Caco-2 (cell line): ENCODE measurements around the gene NMNAT3. TPM values are rescaled to one million over a fixed set of nuclear protein-coding genes. Genes with fewer than 3 reads are reported as not detected.
A peak's percentile ranks its signal among the peaks of the same experiment; 100 is the strongest.

Experiments used
- BruUV-seq: library from RNA; stranded (reverse); fragments of 400-500 nt; replicated peaks from 2 replicates; lab custom pipeline; 2021; lab: Mats Ljungman, UMichigan
- CTCF ChIA-PET: fragments of 300-600 bp; sonication (Branson Sonifier 250); formaldehyde crosslinking; loops from one replicate; lab custom pipeline; 2022; ENCODE audit warnings: antibody characterized with exemption; lab: Charles Lee
- POLR2A ChIA-PET: fragments of 300-600 bp; sonication (Branson Sonifier 250); formaldehyde crosslinking; loops from one replicate; lab custom pipeline; 2022; ENCODE audit warnings: antibody characterized with exemption; lab: Charles Lee
- DNase-seq, 2 experiments: peaks; one replicate each; pipeline versions ENCODE4 v3.0.0 to v3.0.0-alpha.2; 2020 to 2022
- H3K27me3 ChIP-seq: replicated peaks from 2 replicates; pipeline ENCODE4 v1.6.0; 2011; ENCODE audit warnings: low read length; ENCODE audit not compliant: control insufficient read depth, insufficient read depth
- H3K36me3 ChIP-seq: 2 replicates; pipeline ENCODE4 v1.5.1; 2011; ENCODE audit warnings: low read length; ENCODE audit not compliant: control insufficient read depth, insufficient read depth
- H3K4me1 ChIP-seq: fragments of 250-450 bp; sonication (Bioruptor Pico); 2 replicates; pipeline ENCODE4 v1.5.1; 2020; ENCODE audit warnings: mild to moderate bottlenecking
- H3K4me3 ChIP-seq: 2 replicates; pipeline ENCODE4 v1.5.1; 2011; ENCODE audit warnings: low read depth, mild to moderate bottlenecking, control low read depth, low read length
- H3K9me3 ChIP-seq: fragments of 250-450 bp; sonication (Bioruptor Pico); 2 replicates; pipeline ENCODE4 v1.5.1; 2020; ENCODE audit warnings: mild to moderate bottlenecking, moderate library complexity
- H3K27ac Mint-ChIP-seq: one replicate; pipeline ENCODE4 v1.8.0; 2022; ENCODE audit warnings: mixed read lengths; ENCODE audit not compliant: unreplicated experiment
- H3K27me3 Mint-ChIP-seq: one replicate; pipeline ENCODE4 v1.8.0; 2022; ENCODE audit warnings: mixed read lengths; ENCODE audit not compliant: insufficient read depth, unreplicated experiment
- H3K36me3 Mint-ChIP-seq: one replicate; pipeline ENCODE4 v1.8.0; 2022; ENCODE audit warnings: mild to moderate bottlenecking, mixed read lengths; ENCODE audit not compliant: insufficient read depth, unreplicated experiment
- H3K4me1 Mint-ChIP-seq: one replicate; pipeline ENCODE4 v1.8.0; 2022; ENCODE audit warnings: low read depth, mixed read lengths; ENCODE audit not compliant: unreplicated experiment
- H3K4me3 Mint-ChIP-seq: one replicate; pipeline ENCODE4 v1.8.0; 2022; ENCODE audit warnings: mild to moderate bottlenecking, moderate library complexity, mixed read lengths; ENCODE audit not compliant: unreplicated experiment
- H3K9me3 Mint-ChIP-seq: one replicate; pipeline ENCODE4 v1.8.0; 2022; ENCODE audit warnings: mixed read lengths; ENCODE audit not compliant: unreplicated experiment
- intact Hi-C: fragments of 100-400 bp; cut with micrococcal nuclease; formaldehyde crosslinking; loops from one replicate; pipeline ENCODE4 v1.10.0; 2022; ENCODE audit not compliant: unreplicated experiment
- total RNA-seq: library from RNA; stranded (reverse); gene quantifications from 2 replicates; pipeline ENCODE4 v1.2.3, GENCODE V29; 2022
- TF ChIP-seq, protein P1 (sequence below), 2 experiments: fragments of 200-600 bp in 1 of 2; IDR thresholded peaks; 1 replicate in 1 of 2; 2 replicates in 1 of 2; pipeline versions ENCODE4 v1.5.1 to v1.8.0; 2011 to 2022; ENCODE audit warnings: antibody characterized with exemption in 1 of 2, control low read depth in 1 of 2, inconsistent platforms in 1 of 2, low read depth in 1 of 2, low read length in 1 of 2, mild to moderate bottlenecking in 1 of 2, moderate library complexity in 1 of 2; ENCODE audit not compliant: insufficient read depth in 1 of 2, severe bottlenecking in 1 of 2, unreplicated experiment in 1 of 2

The NMNAT3 gene
- total RNA-seq, 1 experiment from 2014 or later = 17.6 TPM

GRCh38 chr3:139537795-139538621, 139.8 kb downstream of the NMNAT3 start:
- no peak overlapping the region for H3K4me3 ChIP-seq
- TF ChIP-seq, protein P1, sequence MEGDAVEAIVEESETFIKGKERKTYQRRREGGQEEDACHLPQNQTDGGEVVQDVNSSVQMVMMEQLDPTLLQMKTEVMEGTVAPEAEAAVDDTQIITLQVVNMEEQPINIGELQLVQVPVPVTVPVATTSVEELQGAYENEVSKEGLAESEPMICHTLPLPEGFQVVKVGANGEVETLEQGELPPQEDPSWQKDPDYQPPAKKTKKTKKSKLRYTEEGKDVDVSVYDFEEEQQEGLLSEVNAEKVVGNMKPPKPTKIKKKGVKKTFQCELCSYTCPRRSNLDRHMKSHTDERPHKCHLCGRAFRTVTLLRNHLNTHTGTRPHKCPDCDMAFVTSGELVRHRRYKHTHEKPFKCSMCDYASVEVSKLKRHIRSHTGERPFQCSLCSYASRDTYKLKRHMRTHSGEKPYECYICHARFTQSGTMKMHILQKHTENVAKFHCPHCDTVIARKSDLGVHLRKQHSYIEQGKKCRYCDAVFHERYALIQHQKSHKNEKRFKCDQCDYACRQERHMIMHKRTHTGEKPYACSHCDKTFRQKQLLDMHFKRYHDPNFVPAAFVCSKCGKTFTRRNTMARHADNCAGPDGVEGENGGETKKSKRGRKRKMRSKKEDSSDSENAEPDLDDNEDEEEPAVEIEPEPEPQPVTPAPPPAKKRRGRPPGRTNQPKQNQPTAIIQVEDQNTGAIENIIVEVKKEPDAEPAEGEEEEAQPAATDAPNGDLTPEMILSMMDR (IDR thresholded peaks at IDR 0.05; ENCODE audit: insufficient read depth in 1 of 2, low read depth in 1 of 2, low read length in 1 of 2, severe bottlenecking in 1 of 2, unreplicated experiment in 1 of 2) = no peak
- no peaks in the 10 kb centered on the region for H3K27me3 Mint-ChIP-seq
- BruUV-seq = no TSS peak
- peaks cover 19% of the 10 kb centered on the region for H3K4me1 ChIP-seq
- no peak for DNase-seq
- ChIA-PET CTCF (interaction anchor here (0.6 kb wide), 1 partner anchor 18 kb away, joined by 3 read pairs; no protein-coding TSS in a partner anchor), POLR2A (no interaction called here)
- no peaks in the 10 kb centered on the region for H3K36me3 ChIP-seq
- H3K4me3 Mint-ChIP-seq = no peak overlapping the region
- H3K27ac Mint-ChIP-seq = no peak overlapping the region
- intact Hi-C loops = no loop called here
- H3K27me3 ChIP-seq = no peaks in the 10 kb centered on the region
- no peaks in the 10 kb centered on the region for H3K9me3 Mint-ChIP-seq
- no peaks in the 10 kb centered on the region for H3K9me3 ChIP-seq
- peaks cover 14% of the 10 kb centered on the region for H3K4me1 Mint-ChIP-seq
- H3K36me3 Mint-ChIP-seq = no peaks in the 10 kb centered on the region

GRCh38 chr3:139537361-139537760, 140.4 kb downstream of the NMNAT3 start:
- DNase-seq = no peak
- Mint-ChIP-seq H3K27ac (no peak overlapping the region), H3K4me3 (no peak overlapping the region), H3K9me3 (no peaks in the 10 kb centered on the region), H3K27me3 (no peaks in the 10 kb centered on the region), H3K4me1 (peaks cover 17% of the 10 kb centered on the region), H3K36me3 (no peaks in the 10 kb centered on the region)
- ChIA-PET POLR2A (no interaction called here), CTCF (interaction anchor here (0.6 kb wide), 1 partner anchor 17 kb away, joined by 3 read pairs; no protein-coding TSS in a partner anchor)
- no TSS peak for BruUV-seq
- H3K9me3 ChIP-seq = no peaks in the 10 kb centered on the region
- H3K27me3 ChIP-seq = no peaks in the 10 kb centered on the region
- no peaks in the 10 kb centered on the region for H3K36me3 ChIP-seq
- H3K4me1 ChIP-seq = peaks cover 19% of the 10 kb centered on the region
- intact Hi-C loops = no loop called here
- TF ChIP-seq, protein P1 (IDR thresholded peaks at IDR 0.05; ENCODE audit: insufficient read depth in 1 of 2, low read depth in 1 of 2, low read length in 1 of 2, severe bottlenecking in 1 of 2, unreplicated experiment in 1 of 2) = no peak
- no peak overlapping the region for H3K4me3 ChIP-seq

GRCh38 chr3:139534992-139535879, 142.5 kb downstream of the NMNAT3 start:
- BruUV-seq = no TSS peak
- no peak overlapping the region for H3K4me3 Mint-ChIP-seq
- peak overlapping the region; percentile 70 for H3K27ac Mint-ChIP-seq
- CTCF ChIA-PET = no interaction called here
- POLR2A ChIA-PET = no interaction called here
- no peaks in the 10 kb centered on the region for H3K36me3 ChIP-seq
- intact Hi-C loops = no loop called here
- TF ChIP-seq, protein P1 (IDR thresholded peaks at IDR 0.05; ENCODE audit: insufficient read depth in 1 of 2, low read depth in 1 of 2, low read length in 1 of 2, severe bottlenecking in 1 of 2, unreplicated experiment in 1 of 2) = no peak
- H3K27me3 Mint-ChIP-seq = no peaks in the 10 kb centered on the region
- H3K27me3 ChIP-seq = no peaks in the 10 kb centered on the region
- peak; percentile 62 to 67 for DNase-seq
- no peak overlapping the region for H3K4me3 ChIP-seq
- H3K4me1 ChIP-seq = peaks cover 10% of the 10 kb centered on the region
- no peaks in the 10 kb centered on the region for H3K9me3 Mint-ChIP-seq
- peaks cover 17% of the 10 kb centered on the region for H3K4me1 Mint-ChIP-seq
- no peaks in the 10 kb centered on the region for H3K36me3 Mint-ChIP-seq
- no peaks in the 10 kb centered on the region for H3K9me3 ChIP-seq
